Activated CD4-positive, alpha-beta T cell treated with anti-CD3 and anti-CD28 coated beads, Interleukin-2, amount 50 U/mL, for 1 hour (primary cell): ENCODE results near the gene LRRC4C.

ENCODE experiments used
- DNase-seq: peaks from one replicate; pipeline ENCODE4 v3.0.0-alpha.2; 2020

The LRRC4C gene

DNA sequence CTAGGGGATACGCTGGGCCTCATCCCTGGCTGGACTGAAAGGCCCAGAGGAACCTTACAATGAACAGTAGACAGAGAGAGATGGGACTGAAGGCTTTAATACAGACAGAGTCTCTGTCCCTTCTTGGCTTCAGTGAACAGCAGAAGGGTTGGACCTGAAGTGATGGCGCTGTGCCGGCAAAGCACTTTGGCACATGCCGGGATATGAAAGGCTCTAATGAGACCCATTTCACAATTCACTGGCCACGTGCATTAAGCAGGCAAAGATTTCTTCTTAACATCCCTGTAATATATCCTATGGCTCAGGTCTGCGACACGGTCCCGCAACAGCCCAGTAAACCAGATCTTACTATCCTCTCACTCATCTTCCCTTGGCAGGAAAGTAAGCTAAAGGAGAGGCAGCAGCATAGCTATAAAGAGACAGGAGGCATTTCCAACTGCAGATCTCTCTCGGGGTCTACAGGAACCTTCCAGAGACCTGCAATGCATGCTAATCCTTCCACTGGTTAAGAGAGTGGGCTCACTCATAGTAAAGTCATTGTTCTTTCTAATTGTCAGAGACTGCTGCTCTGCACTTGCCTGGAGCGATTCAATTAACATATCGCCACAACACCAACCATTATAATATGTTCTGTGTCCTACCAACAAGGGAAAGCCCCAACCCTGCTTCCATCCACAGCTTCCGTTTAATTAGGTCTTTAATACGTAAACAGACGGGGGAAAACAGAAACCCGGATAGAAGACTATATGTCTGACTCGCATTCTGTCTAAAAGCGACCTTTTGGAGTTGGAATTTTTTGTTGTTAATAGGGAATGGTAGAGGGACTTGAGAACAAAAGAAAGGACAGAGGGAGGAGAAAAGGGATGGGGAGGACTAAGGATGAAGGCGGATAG, 1179.0 kb downstream of the LRRC4C start:
- no peak for DNase-seq

DNA sequence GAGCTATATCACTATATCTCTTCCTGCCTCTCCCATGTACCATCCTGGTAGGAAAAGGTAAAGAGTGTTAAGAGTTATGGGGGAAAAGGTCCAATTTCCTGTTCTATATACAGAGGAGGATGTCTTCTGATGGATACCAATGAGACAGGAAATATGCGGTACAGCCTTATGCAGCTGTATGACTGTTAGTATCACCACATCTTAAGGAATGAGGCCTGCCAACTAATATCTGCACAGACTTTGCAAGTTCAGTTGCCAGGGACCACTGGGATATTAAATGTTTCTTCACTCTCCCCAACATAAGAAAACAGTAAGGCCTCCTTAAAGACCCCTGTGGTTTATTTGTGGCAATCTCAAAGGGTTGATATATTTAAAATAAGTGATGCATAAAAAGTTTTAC, 1182.5 kb downstream of the LRRC4C start:
- DNase-seq: no peak

DNA sequence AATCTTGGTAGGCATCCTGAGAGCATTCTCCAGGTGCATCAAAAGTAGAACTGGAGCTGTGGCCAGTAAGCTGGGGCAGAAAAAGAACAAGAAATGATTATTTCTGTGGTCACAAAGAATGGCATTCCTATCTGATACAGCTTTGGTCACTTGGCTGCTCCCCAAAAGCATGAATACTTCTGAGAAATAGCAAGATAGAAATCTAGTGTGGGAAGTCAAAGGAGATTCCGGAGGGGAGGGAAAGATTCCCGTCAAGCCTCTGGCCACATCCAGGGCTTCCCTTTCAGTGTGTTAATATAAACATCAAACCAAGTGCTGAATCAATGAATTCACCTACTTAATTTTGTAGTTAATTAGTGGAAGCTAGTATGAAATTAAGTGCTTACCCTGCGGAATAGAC, 1185.4 kb downstream of the LRRC4C start:
- DNase-seq: no peak

DNA sequence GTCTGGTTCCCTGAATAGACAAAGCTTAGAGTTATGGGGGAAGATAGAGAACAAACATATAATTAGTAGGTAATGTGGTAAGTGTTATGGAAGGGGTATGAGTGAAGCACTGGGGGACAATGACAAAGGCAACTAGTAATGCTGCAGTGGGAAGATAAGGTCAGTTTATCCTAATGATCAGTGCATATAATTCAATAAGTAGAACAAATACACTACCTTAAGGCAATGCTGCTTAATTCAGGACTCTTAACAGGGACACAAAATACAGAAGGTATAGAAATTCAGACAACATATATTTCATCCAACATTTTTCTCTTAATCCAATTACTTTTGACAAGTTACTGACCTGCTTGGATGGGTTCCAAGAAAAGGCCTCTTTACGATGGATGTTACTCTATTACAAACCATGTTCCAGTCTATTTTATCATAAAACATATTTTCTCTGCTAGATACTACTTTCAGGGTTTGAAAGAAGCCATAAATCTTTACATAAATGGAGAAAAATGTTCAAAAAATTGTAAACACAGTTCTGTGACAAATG, 1186.2 kb downstream of the LRRC4C start:
- no peak for DNase-seq

DNA sequence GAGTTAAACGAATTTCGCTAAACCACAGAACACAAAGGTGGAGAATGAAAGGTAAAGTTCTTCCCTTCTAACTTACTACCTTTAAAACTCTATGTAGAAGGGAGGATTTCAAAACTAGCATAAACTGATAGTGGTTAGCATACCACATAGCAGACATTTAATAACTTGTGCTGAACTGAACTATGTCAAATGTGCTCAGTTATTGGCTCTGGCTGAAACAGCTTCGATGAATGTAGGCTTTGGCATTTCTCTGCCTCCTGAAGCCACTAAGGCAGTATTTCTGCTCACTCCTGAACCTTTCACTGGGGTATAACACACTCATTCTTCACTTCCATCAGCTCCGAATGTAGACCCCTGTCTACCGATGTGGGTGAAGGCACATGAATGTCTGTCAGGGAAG, 1188.1 kb downstream of the LRRC4C start:
- no peak for DNase-seq

DNA sequence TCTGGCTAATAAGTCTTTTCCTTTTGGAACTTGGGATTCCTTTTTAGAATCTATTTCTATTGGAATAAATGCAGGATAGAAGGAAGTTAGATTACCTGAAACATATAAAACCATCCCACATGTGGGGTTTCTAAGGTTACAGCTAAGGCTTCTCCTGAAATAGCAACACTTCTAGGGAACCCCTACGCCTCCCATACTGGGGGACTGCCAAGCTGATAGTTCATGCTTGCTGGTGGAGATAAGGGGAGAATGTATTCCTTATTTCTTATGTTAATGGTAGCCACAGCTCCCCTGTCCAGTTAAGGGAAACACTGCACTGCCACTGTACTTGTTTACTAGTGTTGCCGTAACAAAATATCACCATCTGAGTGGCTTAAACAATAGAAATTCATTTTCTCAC, 1189.6 kb downstream of the LRRC4C start:
- no peak for DNase-seq

DNA sequence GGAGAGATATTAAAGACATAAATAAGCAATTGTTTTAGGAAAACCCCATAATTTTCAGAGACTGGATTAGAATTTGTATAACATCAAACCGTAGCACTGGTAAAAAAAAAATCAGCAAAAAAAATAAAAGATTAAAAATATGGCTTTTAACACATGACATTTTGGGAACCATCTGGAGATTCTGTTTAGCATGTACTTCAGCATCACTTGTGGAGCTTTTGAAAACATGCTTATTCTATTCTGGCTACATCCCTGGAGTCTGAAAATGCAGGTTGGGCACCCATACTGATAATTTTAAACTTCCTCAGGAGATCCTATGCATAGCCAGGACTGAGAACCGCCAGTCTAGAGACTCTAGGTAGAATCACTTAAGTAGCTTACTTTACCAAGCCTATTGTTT, 1190.9 kb downstream of the LRRC4C start:
- DNase-seq: no peak

DNA sequence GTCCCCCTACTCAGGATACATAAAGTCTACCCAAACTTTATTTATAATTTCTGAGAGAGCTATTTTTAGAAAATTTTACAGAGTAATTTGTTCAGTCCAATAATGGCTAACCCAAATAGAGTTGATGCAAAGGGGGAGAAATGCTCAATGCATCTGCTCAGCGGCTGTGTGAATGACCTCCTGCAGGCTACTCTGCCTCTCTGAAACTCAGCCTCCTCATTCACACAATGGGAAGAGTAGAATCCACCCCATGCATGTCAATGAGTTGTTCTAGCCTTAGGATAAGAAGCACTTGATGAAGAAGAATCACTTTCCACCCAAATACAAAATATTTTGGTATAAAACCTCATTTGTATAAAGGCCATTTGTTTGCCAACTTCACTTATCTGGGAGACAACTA, 1204.0 kb downstream of the LRRC4C start:
- no peak for DNase-seq

DNA sequence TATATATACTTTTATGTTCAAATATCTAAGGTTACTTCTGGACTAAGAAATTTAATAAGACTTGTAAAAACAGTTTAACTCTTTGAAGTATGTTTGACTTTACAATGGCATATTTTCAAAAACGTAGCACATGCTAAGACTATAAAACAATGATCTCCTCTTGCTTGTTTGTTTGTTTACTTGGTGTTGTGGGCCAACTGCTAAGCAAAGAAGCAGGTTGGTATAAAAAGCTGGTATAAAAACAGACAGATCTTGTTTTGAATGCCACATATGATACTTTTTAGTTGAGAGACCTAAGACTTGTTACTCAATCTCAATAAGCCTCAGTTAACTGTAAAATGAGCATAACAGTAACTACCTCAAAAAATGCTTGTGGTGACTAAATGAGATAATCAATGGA, 1206.3 kb downstream of the LRRC4C start:
- no peak for DNase-seq

DNA sequence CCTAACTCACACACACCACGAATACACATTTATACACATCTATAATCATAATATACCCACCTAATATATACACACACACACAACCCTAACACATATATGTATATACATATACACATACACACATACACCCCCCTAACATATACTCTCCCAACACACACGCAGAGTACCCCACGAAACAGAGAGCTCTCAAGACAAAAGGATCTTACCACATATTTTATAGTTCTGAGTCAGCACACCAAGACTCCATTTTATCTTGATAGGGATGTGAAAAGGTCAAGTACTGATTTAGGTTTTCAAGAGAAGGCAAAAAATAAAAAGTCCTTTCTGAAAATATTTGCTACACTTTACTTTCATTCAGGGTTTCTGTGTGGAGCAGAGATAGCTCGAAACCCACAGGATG, 1207.2 kb downstream of the LRRC4C start:
- DNase-seq: no peak

DNA sequence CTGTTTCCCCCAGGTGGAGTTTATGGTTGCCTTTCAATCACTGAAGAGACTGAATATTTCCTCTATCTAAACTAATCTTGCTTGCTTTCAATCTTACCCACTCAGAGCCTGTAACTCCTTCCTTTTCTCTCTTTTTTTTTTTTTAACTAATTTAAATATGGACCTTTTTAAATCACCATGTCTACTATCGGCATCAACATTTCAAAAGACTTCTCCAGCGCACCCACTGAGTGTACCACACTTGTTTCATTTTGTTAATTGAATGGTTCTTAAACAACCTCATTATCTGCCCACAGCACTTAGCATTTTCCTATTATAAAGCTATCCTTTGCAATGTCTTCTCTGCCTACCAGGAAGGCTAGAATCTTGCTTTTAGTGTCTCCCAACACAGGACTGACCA, 1212.5 kb downstream of the LRRC4C start:
- DNase-seq: no peak

DNA sequence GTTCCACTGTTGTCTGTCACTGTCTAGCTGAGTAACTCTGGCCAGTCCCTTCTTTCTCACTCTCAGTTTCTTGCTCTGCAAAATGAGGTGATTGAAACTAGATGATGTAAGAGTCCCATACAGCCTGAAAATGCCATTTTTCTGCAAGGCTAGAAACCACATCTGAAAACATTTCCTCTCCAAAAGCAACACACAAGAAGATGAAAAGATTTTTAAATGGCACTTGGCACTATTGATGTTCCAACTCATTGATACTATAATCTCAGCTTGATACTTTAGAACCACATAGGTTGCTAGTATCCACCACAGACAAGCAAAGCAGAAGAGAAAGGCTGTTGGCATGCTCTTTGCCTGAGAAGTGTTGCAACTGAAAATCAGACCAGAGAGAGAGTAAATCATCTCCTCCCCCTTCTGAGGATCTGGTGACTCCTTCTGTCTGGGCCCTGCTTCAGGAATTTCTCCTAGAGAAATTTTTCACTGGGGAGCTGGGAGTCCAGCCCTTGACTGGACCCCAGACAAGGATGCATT, 1217.9 kb downstream of the LRRC4C start:
- DNase-seq: no peak

DNA sequence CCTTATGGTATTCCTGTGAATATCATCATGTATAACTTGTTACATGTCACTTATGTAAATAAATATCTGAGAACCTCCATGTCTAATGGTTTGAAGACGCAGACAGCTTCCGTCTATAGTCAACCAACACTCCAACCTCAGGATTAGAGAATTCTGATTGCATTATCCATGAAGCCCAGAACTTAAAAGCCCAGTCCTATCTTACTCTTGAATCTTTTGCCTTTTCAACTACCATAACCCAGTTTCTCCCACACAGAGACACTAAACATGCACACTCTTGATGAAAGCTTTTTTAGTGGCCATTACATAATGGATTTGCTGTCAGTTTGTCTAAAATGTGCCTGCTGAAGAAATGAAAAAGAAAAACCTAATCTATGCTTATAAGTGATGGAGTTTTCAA, 1219.2 kb downstream of the LRRC4C start:
- DNase-seq: no peak

DNA sequence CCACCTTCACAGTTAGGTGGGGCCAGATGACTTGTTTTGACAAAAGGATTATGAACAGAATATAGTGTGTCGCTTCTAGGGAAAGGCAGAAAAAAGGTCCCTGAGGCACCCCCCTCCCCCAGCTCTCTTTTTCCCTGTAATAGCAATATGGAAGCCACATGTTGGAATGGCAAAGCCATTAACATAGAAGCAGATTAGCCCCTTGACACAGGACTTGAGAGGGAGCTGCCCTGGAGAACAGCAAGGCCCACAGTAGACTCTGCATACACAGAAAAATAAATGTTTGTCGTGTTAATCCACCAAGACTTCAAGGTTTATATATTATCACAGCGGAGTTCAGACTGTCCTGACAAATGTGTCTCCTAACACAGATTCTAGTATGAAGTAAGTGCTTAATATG, 1222.9 kb downstream of the LRRC4C start:
- no peak for DNase-seq

DNA sequence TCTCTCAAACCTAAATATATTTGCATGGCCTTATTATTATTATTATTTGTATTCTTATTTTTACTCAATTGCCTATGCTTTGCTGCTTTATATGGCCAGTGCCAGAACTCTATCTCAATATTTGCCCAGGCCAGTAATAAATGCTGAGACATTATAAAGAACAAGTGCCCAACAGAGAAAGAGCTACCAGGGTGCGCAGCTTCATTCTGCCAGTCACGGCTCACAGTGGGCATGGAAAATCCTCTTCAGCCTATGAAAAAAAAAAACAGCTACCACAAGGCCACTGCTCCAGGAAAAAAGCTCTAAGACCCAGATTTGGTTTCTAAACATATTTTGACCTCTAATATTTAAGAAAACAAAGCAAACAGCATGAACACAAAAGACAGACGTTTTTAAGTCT, 1223.6 kb downstream of the LRRC4C start:
- DNase-seq: no peak

DNA sequence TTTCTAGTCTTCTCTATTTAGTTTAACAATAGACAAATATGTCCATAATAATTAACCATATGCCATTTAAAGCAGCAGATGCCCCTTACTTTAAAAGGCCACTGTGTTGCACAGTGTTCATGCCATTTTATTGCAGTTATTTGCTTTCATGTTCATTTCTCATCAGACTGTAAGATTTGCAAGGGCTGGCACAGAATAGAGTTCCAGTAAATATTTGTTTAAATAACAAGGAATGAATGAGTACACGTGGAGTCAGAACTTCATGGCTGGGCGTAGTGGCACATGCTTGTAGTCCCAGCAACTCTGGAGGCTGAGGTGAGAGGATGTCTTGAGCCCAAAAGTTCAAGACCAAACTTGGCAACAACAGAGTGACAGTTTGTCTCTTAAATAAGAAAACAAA, 1228.6 kb downstream of the LRRC4C start:
- DNase-seq: no peak

DNA sequence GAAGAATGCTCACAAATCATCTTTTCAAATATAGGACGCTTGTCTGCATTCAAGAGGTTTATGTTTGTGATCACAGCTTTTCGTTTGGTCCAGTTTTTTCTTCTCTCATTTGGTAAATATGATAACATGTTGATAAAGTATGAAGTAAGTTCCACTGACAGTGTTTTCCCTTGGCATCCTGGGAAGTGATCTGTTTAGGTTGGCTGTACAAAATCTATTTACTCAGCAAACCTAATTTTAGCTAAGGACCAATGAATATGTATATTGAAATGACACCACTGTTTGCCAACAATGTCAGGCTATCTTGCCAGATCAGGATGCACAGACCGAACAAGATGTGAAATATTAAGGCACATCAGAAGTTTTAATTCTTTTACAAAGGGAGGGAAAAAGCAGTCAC, 1230.8 kb downstream of the LRRC4C start:
- no peak for DNase-seq

DNA sequence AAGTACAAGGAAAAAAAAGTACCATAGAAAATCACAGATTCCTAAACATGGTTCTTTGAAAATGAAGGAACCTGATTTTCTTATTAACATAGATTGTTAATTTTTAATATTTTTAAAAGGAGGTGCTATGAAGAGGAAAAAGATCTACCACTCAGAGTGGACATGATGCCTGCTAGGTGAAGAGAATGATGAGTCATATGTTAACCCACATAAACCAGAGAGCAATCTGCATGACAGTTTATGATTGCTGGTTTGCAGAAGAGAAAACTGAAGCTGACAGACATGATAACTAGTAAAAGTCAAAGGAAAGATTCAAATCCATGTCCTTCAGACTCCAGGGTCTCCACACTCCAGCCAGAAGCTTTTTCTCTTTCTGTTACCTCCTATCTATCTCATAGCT, 1231.7 kb downstream of the LRRC4C start:
- DNase-seq: no peak

DNA sequence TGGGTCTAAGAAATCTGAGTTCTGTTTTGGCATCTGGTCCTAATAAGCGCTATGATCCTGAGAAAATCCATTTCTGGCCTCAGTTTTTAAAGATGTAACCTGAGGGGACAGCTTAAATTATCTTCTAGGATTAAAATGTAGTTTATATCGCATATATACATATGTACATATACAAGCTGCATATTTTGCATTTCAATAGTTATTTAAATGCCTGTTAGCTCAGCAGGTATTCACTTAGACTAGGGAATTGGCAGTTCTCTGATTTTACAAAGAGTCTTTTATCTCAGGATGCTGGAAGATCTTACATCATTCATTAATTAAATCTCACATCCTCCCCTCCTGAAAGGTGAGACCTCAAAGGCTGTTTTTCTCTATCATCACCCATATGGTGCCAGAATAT, 1232.8 kb downstream of the LRRC4C start:
- no peak for DNase-seq

DNA sequence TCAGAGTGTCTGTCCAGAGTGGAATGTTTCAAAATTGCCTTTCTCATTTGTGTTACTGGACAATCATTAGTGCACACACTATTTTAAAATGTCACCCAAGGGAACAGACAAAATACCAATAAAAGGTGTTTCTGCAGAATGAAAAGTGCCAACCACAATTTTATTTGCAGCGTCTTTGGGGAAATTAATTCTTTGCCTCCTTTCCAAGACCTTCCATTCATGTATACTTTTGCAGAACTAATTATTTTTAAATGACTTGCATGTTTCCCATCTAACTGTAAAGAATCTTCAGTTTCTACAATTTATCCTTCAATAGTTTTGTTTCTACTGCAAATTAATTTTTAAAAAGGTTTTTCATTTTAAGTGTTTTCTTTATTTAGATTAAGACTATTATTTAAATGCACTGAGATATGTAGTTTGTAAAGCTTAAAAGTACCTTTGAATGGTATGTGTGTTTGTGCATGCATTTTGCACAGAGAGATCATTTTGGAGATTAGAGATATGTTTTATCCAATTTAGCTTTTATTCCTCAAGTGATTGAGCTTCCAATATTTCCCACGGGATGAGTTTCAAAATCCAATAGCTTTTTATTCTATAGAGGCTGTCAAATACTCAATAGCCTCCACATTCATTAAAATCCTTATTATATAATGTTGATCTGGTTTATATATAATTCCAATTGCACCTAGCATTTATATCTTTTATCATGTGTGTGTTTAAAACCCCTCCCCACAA, 1235.7 kb downstream of the LRRC4C start:
- DNase-seq: no peak

DNA sequence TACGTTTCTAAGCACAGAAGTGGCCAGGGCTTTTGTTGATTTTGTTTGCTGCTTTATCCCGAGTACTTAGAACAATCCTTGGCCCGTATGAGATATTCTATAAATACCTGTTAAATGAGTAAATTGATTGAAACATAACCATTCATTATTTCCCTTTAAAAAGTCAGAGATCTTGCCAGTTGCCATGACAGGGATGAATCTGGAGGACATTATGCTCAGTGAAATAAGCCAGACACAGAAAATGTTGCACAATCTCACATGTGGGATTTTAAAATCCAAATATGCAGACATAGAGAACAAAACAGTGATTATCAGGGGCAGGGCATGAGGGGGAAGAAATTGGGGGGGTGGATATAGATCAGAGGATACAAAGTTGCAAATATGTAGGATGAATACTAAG, 1240.1 kb downstream of the LRRC4C start:
- no peak for DNase-seq

DNA sequence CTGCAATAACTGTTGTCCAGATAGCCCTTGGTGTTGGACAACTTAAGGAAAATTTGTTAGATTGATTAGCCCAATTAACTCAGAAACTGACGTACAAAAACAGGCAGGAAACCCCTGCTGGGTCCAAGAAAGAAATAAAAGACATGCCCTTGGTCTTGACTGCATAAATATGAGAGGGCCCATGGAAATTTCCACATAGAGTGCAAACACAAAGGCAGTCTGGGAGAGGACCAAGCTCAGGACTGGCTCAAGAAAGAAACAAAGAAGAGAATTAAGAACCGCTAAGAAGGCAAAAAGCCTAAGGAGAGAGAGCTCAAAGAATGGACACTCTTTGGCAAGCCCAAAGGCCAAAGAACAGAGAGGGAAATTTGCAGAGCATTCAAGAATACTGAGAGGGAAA, 1243.9 kb downstream of the LRRC4C start:
- DNase-seq: no peak

DNA sequence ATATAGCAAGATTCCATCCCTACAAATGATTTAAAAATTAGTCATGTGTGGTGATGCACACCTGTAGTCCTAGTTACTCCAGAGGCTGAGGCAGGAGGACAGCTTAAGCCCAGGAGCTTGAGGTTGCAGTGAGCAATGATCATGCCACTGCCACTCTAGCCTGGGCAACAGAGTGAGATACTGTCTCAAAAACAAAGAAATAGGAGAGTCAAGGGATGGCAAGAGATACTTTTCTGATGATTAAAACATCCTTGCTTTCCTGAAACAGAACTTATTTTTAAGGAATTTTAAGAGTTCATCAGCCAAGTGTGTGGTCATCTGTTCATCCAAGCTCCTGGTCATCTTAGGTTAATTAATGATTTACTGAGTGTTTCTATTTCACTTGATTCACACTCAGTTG, 1252.0 kb downstream of the LRRC4C start:
- no peak for DNase-seq

DNA sequence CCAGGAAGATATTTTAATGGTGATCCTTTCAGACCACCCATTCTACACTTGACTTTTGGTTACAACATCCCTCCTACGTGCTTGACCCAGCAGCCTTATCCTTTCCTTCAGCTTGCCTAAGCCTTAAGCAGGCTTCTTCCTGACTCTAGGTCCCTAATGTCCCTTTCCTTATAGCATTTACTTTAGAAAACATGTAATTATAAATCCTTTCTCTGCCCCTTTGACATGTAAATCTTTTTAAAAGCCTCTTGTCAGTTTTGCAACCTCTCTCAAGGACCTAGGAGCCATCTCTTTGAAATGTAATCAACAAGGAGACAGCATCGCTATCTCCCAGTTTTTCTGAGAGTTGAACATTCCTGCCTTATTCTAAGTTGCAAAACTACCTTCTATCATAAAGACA, 1255.2 kb downstream of the LRRC4C start:
- DNase-seq: no peak
